H1 (cell line): ENCODE measurements around the gene SLC24A3. TPM values are rescaled to one million over a fixed set of nuclear protein-coding genes. Genes with fewer than 3 reads are reported as not detected.

Experiments
- CTCF ChIA-PET: fragments of 300-600 bp; sonication (Branson Sonifier 250); formaldehyde crosslinking; loops from one replicate; lab custom pipeline; 2021; ENCODE audit not compliant: partially characterized antibody; lab: Charles Lee
- POLR2A ChIA-PET: fragments of 300-600 bp; sonication (Branson Sonifier 250); formaldehyde crosslinking; loops from one replicate; lab custom pipeline; 2021; ENCODE audit warnings: inconsistent platforms; ENCODE audit not compliant: partially characterized antibody; lab: Charles Lee
- DNase-seq, 2 experiments: peaks; one replicate each; pipeline versions ENCODE4 v3.0.0 to v3.0.0-alpha.2; 2010 to 2022; ENCODE audit warnings: low spot score in 2 of 2, low read depth in 1 of 2, mixed read lengths in 1 of 2
- FAIRE-seq: peaks from 2 replicates; lab custom pipeline; 2011; peaks lifted over from hg19 to GRCh38; lab: Jason Lieb, UNC
- H2AFZ ChIP-seq: 2 replicates; pipeline ENCODE4 v1.8.1; 2012; ENCODE audit warnings: low read length, inconsistent platforms
- H2AK5ac ChIP-seq: 2 replicates; pipeline ENCODE4 v1.6.1; 2013; ENCODE audit warnings: low read depth, low read length
- H2BK120ac ChIP-seq: replicated peaks from 2 replicates; pipeline ENCODE3; 2013; ENCODE audit warnings: low read depth, low read length, inconsistent platforms
- H2BK12ac ChIP-seq: 2 replicates; pipeline ENCODE4 v1.6.1; 2013; ENCODE audit warnings: low read depth, low read length
- H2BK15ac ChIP-seq: 2 replicates; pipeline ENCODE4 v1.6.1; 2013; ENCODE audit warnings: low read length
- H2BK20ac ChIP-seq: 2 replicates; pipeline ENCODE4 v1.6.1; 2013; ENCODE audit warnings: low read length
- H2BK5ac ChIP-seq: 2 replicates; pipeline ENCODE4 v1.6.1; 2013; ENCODE audit warnings: low read depth, low read length
- H3K14ac ChIP-seq: 2 replicates; pipeline ENCODE4 v1.6.1; 2013; ENCODE audit warnings: inconsistent platforms; ENCODE audit not compliant: insufficient read length
- H3K18ac ChIP-seq: 2 replicates; pipeline ENCODE4 v1.6.1; 2013; ENCODE audit warnings: low read length; ENCODE audit errors: extremely low read depth
- H3K23ac ChIP-seq: 2 replicates; pipeline ENCODE4 v1.6.1; 2013; ENCODE audit warnings: inconsistent platforms; ENCODE audit not compliant: insufficient read length
- H3K23me2 ChIP-seq: 2 replicates; pipeline ENCODE4 v1.6.1; 2013; ENCODE audit warnings: low read depth, low read length
- H3K27ac ChIP-seq: 2 replicates; pipeline ENCODE4 v1.6.1; 2011; ENCODE audit warnings: low read depth, low read length, inconsistent platforms
- H3K27me3 ChIP-seq, 4 experiments: replicated peaks in 1 of 4; 1 replicate in 1 of 4; 2 replicates in 3 of 4; pipeline versions ENCODE4 v1.6.1 to v1.8.1; 2011 to 2013; ENCODE audit warnings: low read length in 3 of 4, mild to moderate bottlenecking in 3 of 4, inconsistent platforms in 2 of 4, mixed read lengths in 2 of 4, moderate library complexity in 1 of 4; ENCODE audit not compliant: control insufficient read depth in 3 of 4, insufficient read depth in 3 of 4; ENCODE audit errors: extremely low read depth in 1 of 4
- H3K36me3 ChIP-seq, 4 experiments: 2 replicates each; pipeline versions ENCODE4 v1.6.1 to v1.8.1; 2011 to 2013; ENCODE audit warnings: mild to moderate bottlenecking in 4 of 4, low read length in 3 of 4, moderate library complexity in 2 of 4, control low read depth in 1 of 4, inconsistent platforms in 1 of 4; ENCODE audit not compliant: insufficient read depth in 4 of 4, control insufficient read depth in 2 of 4
- H3K4ac ChIP-seq: replicated peaks from 2 replicates; pipeline ENCODE3; 2013; ENCODE audit warnings: low read length, low read depth, mixed read lengths, inconsistent platforms; ENCODE audit not compliant: insufficient read length
- H3K4me1 ChIP-seq, 4 experiments: replicated peaks in 1 of 4; 1 replicate in 1 of 4; 2 replicates in 3 of 4; pipeline versions ENCODE4 v1.6.1 to v1.8.1; 2011 to 2013; ENCODE audit warnings: low read length in 3 of 4, inconsistent platforms in 2 of 4, mixed read lengths in 1 of 4; ENCODE audit not compliant: insufficient read depth in 4 of 4, control insufficient read depth in 3 of 4
- H3K4me2 ChIP-seq, 2 experiments: 2 replicates each; pipeline versions ENCODE4 v1.6.1 to v1.8.1; 2011 to 2013; ENCODE audit warnings: low read depth in 2 of 2, low read length in 2 of 2, control low read depth in 1 of 2, inconsistent platforms in 1 of 2, mild to moderate bottlenecking in 1 of 2; ENCODE audit not compliant: insufficient read depth in 1 of 2
- H3K4me3 ChIP-seq, 4 experiments: fragments of 200-600, 300-600 bp in 1 of 4; sonication (generic), shearing (Covaris generic), sonication (Bioruptor Twin) in 1 of 4; 2 replicates each; pipeline versions ENCODE4 v1.5.1 to v1.8.1; 2011 to 2016; ENCODE audit warnings: low read length in 4 of 4, low read depth in 3 of 4, control low read depth in 2 of 4, inconsistent platforms in 2 of 4, mild to moderate bottlenecking in 2 of 4, mixed read lengths in 1 of 4, moderate library complexity in 1 of 4; ENCODE audit not compliant: insufficient read depth in 2 of 4; ENCODE audit errors: extremely low read depth in 1 of 4
- H3K56ac ChIP-seq: replicated peaks from 2 replicates; pipeline ENCODE3; 2013; ENCODE audit warnings: low read depth, mild to moderate bottlenecking, mixed read lengths, low read length, inconsistent platforms; ENCODE audit not compliant: insufficient read length
- H3K79me1 ChIP-seq: 2 replicates; pipeline ENCODE4 v1.6.1; 2013; ENCODE audit warnings: low read depth, low read length, control low read depth
- H3K79me2 ChIP-seq, 2 experiments: 2 replicates each; pipeline versions ENCODE4 v1.6.1 to v1.8.1; 2012 to 2013; ENCODE audit warnings: low read length in 2 of 2, mild to moderate bottlenecking in 2 of 2, inconsistent platforms in 1 of 2; ENCODE audit not compliant: insufficient read depth in 2 of 2, control insufficient read depth in 1 of 2
- H3K9ac ChIP-seq, 4 experiments: replicated peaks in 1 of 4; 1 replicate in 1 of 4; 2 replicates in 3 of 4; pipeline versions ENCODE4 v1.6.1 to v1.8.1; 2011 to 2013; ENCODE audit warnings: low read depth in 3 of 4, low read length in 3 of 4, control low read depth in 2 of 4, mild to moderate bottlenecking in 2 of 4, moderate library complexity in 2 of 4, inconsistent platforms in 1 of 4; ENCODE audit errors: extremely low read depth in 1 of 4
- H3K9me3 ChIP-seq, 2 experiments: 2 replicates each; pipeline versions ENCODE4 v1.6.1 to v1.8.1; 2012 to 2013; ENCODE audit warnings: mild to moderate bottlenecking in 2 of 2, moderate library complexity in 2 of 2, control low read depth in 1 of 2, inconsistent platforms in 1 of 2, low read depth in 1 of 2, low read length in 1 of 2, mixed read lengths in 1 of 2; ENCODE audit not compliant: insufficient read depth in 2 of 2
- H4K20me1 ChIP-seq, 2 experiments: replicated peaks in 1 of 2; 2 replicates each; pipeline versions ENCODE3 to v1.8.1; 2011 to 2013; ENCODE audit warnings: inconsistent platforms in 2 of 2, low read length in 2 of 2, mild to moderate bottlenecking in 1 of 2; ENCODE audit not compliant: insufficient read depth in 2 of 2, control insufficient read depth in 1 of 2
- H4K5ac ChIP-seq: 2 replicates; pipeline ENCODE4 v1.6.1; 2013; ENCODE audit warnings: low read length, low read depth, mixed read lengths, inconsistent platforms; ENCODE audit not compliant: insufficient read length
- H4K8ac ChIP-seq: 2 replicates; pipeline ENCODE4 v1.8.0; 2013; ENCODE audit warnings: mild to moderate bottlenecking, moderate library complexity, low read length, inconsistent platforms; ENCODE audit not compliant: insufficient read depth; ENCODE audit errors: extremely low read depth
- H4K91ac ChIP-seq: replicated peaks from 2 replicates; pipeline ENCODE3; 2013; ENCODE audit warnings: low read length, mixed read lengths, inconsistent platforms; ENCODE audit not compliant: insufficient read length
- KDM5A ChIP-seq: fragments of 200-600 bp; IDR thresholded peaks from 2 replicates; pipeline ENCODE4 v1.7.1; 2012; ENCODE audit warnings: mild to moderate bottlenecking, low read length, inconsistent platforms, mixed read lengths
- NANOG ChIP-seq: IDR thresholded peaks from 2 replicates; pipeline ENCODE4 v1.6.1; 2011; ENCODE audit warnings: low read length, low read depth, mild to moderate bottlenecking, inconsistent platforms; ENCODE audit not compliant: insufficient read depth, poor library complexity, severe bottlenecking
- RBBP5 ChIP-seq: IDR thresholded peaks from 2 replicates; pipeline ENCODE4 v1.7.1; 2012; ENCODE audit warnings: low read depth, mild to moderate bottlenecking, inconsistent platforms, low read length, moderate library complexity, borderline replicate concordance
- SP1 ChIP-seq: IDR thresholded peaks from 2 replicates; pipeline ENCODE4 v1.6.1; 2011; ENCODE audit warnings: low read depth, low read length
- WGBS, 2 experiments: shearing (Covaris generic) in 1 of 2; methylation state at CpG; one replicate each; pipeline versions ENCODE4 v1.1.6 to v1.1.7; 2013 to 2015; ENCODE audit warnings: low lambda C conversion rate in 2 of 2, mixed read lengths in 2 of 2, inconsistent platforms in 1 of 2, low coverage in 1 of 2, missing lambda C conversion rate in 1 of 2; ENCODE audit not compliant: insufficient replicate concordance in 2 of 2, insufficient coverage in 1 of 2, insufficient read length in 1 of 2; ENCODE audit errors: extremely low coverage in 1 of 2, missing lambda C conversion rate in 1 of 2; 5-methylcytosine and 5-hydroxymethylcytosine counted together
- polyA plus RNA-seq, 7 experiments: library from polyadenylated mRNA; depleted of rRNA in 3 of 7; stranded (reverse) in 5 of 7; unstranded in 2 of 7; fragments of >200 nt in 5 of 7; fragments of 200-250 nt in 2 of 7; gene quantifications; 1 replicate in 5 of 7; 2 replicates in 1 of 7; 4 replicates in 1 of 7; pipeline versions ENCODE4 v1.2.1 to v1.2.3, GENCODE V29; 2011 to 2013; ENCODE audit warnings: missing spikeins in 2 of 7, mixed read lengths in 2 of 7
- total RNA-seq: library from RNA; stranded (reverse); fragmentation: NEBNext Ultra II Directional; extraction: Animal tissue kit (Norgen Biotek cat#: 25700); gene quantifications from 2 replicates; pipeline ENCODE4 v1.2.1, GENCODE V29; 2021

The SLC24A3 gene
- total and polyA plus RNA-seq, 2 of the 8 experiments (the other 6 are each of a cell fraction or from before 2014, with no cell fraction given), result 4.5 to 6.3 TPM

DNA sequence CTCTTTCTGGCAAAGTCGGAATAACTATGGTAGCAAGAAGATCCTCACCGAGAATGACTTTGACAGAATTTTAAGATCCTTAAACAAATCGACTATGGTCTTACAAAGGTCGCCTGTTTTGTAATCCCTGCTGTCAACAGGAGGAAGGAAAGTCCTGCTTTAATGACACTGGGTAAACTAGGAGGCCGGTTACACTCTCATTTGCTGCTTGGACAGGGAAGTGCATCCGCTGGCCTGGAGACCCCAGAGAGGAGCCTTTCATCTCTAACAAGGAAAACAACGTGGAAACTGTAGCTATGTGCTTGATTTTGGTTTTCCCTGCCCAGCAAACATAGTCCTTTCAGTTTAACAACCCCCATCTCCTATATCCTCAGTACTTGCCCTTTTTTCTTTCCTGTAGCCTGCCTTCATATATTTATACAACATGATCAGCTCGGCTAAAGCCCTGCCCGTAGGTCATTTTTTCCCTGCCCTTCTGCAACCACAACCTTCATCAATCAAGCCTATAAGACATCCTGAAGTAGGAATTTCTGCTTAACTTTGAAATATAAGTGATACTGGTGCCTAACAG, 448.5 kb downstream of the SLC24A3 start:
- CTCF ChIA-PET, result interaction anchor here (0.6 to 9.5 kb wide), 29 partner anchors 8 to 764 kb away, joined by 3 to 85 read pairs (median 5); no protein-coding TSS in a partner anchor
- TF ChIP-seq KDM5A, result no peak
- TF ChIP-seq SP1, result no peak
- no peak for TF ChIP-seq RBBP5
- TF ChIP-seq NANOG, result no peak

More for the DNA sequence above, 448.5 kb downstream of the SLC24A3 start:
- Histone ChIP-seq H3K79me2 (no peaks in the 10 kb centered on the region), H3K56ac (no peak overlapping the region), H3K79me1 (no peaks in the 10 kb centered on the region), H3K4me3 (no peak overlapping the region), H2BK15ac (no peak overlapping the region), H2AK5ac (no peak overlapping the region), H4K20me1 (no peaks in the 10 kb centered on the region), H4K8ac (no peak overlapping the region), H3K27ac (no peak overlapping the region), H2AFZ (no peak overlapping the region), H2BK20ac (no peak overlapping the region), H3K14ac (no peak overlapping the region), H3K4me1 (peaks cover 0 to 9% (median 1%) of the 10 kb centered on the region in 4 experiments; a peak in 2 of 7 replicates), H3K36me3 (no peaks in the 10 kb centered on the region), H3K23me2 (no peaks in the 10 kb centered on the region; the same call in 1 of the 2 replicates), H3K23ac (no peak overlapping the region), H3K9me3 (no peaks in the 10 kb centered on the region), H2BK12ac (no peak overlapping the region), H3K4me2 (no peak overlapping the region), H2BK5ac (no peak overlapping the region), H3K18ac (no peak overlapping the region), H3K9ac (no peak overlapping the region), H4K91ac (no peak overlapping the region), H3K4ac (no peak overlapping the region), H4K5ac (no peak overlapping the region), H2BK120ac (no peak overlapping the region), H3K27me3 (0 out of 7 replicates have a peak, but pooled peaks cover 0 to 3% (median 0%) of the 10 kb centered on the region in 4 experiments)
- FAIRE-seq (no peak), DNase-seq (no peak)
- WGBS, 2 experiments, result 88% methylated on average over 9 of the region's 9 CpGs; no CpG with 5 or more reads in 1 of the 2 experiments
- POLR2A ChIA-PET, result no interaction called here
